Placental epithelial cell (primary cell): ENCODE results near the gene RGPD3. TPM values are rescaled to one million over a fixed set of nuclear protein-coding genes. Genes with fewer than 3 reads are reported as not detected.

ENCODE experiments used
- total RNA-seq: library from RNA; depleted of rRNA; stranded (reverse); fragments of >200 nt; gene quantifications from 2 replicates; pipeline ENCODE4 v1.2.3, GENCODE V29; 2012

Gene RGPD3
- under 0.01 and 0.11 TPM in 2 replicates for total RNA-seq

DNA sequence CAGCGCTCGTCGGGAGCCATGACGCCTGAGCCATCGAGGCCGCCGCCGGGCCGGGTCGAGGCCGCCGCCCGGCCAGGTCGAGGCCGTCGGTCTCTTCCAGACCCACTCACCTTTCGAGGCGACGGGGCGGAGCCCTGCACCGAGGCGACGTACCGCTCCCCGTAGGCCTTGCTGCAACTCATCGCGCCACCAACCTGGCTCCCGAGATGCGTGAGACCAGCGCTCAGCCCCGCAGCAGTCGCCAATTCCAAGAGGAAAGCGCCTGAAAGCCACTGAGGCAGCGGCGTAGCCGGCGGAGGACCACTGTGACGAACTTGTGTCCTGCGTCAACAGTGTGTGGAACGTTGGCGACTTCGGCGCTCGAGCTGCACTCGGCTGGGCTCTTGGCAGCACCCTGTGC is at the start of gene RGPD3:
Gene RGPD3 (minus strand): TSS at position 307 of the 400 bp plus-strand sequence. CDS start 125 bp downstream, at position 182.

DNA sequence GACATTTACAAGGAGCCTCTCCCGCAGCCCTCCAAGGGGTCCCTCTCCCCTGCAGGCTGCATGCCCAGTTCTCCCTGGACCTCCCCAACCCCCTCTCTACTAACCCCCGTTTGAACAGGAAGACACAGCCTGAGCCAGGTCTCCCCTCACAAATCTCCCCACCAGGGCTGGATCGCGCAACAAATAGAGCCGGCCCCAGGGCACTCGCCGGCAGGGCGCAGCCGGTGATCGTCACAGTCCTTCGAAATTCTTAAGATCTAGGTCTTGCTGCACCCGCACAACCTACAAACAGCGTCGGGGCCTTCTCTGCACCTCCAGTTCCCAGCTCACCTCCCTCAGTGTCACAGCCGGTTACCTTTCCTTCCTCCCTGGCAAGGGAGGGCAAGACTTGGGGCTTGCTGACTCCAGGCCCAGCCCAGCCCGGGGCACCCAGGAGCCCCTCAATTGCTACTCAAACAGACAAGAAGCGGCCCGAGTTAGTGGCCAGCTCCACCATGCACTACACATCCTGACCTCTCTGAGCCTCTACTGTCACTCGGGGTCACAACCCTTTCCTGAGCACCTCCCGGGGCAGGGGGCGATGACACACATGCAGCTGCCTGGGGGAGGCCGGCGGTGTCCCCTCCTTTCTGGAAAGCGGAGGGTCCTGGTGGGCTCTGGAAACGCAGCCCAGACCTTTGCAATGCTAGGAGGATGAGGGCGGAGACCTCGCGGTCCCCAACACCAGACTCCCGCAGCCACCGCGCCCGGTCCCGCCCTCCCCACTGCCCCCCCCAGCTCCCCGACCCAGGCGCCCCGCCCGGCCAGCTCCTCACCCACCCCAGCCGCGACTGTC is 18.6 kb upstream of the RGPD3 start, which contains the start of gene CD8B2:
Gene CD8B2 (plus strand): TSS at position 814 of the 835 bp plus-strand sequence. CDS start 63 bp downstream, outside the sequence.

Other genes starting within 250 kb of the RGPD3 start
- 0.11 TPM in 1 of 2 replicates, not detected in the other for gene CD8B2, start 19.0 kb upstream of the RGPD3 start, total RNA-seq